ENCODE results near the gene SEC16B.

SEC16B gene

DNA sequence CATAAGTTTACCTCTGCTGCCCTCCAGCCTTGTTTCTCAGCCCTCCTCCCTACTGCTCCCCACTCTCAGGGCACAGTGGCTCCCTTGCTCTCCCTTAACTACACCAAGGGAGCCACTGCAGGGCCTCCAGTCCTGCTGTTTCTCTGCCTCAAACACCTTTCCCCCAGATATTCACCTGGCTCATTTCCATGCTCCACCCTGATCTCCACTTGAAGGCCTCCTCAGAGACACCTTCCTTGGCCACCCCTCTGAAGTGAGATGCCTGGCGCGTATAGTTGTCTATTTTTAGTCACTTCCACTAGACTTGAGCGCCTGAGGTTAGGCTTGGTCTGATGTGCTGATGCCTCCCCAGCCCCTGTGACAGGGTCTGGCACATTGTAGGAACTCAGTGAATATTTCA, 34.9 kb downstream of the SEC16B start:
- no peak for TF ChIP-seq FOXM1 (IDR thresholded peaks at IDR 0.05; ENCODE audit: borderline replicate concordance, low read depth)
- no peak for TF ChIP-seq RAD21 (IDR thresholded peaks at IDR 0.05; ENCODE audit: low read depth)
- TF ChIP-seq TEAD4 (IDR thresholded peaks at IDR 0.05), result no peak
- TF ChIP-seq YY1 (IDR thresholded peaks at IDR 0.05; ENCODE audit: low read depth), result no peak
- TF ChIP-seq MAX (IDR thresholded peaks at IDR 0.05), result no peak
- no peak for TF ChIP-seq TAF1 (IDR thresholded peaks at IDR 0.05; ENCODE audit: low read depth)
- no peak for TF ChIP-seq EP300 (IDR thresholded peaks at IDR 0.05; ENCODE audit: borderline replicate concordance)

DNA sequence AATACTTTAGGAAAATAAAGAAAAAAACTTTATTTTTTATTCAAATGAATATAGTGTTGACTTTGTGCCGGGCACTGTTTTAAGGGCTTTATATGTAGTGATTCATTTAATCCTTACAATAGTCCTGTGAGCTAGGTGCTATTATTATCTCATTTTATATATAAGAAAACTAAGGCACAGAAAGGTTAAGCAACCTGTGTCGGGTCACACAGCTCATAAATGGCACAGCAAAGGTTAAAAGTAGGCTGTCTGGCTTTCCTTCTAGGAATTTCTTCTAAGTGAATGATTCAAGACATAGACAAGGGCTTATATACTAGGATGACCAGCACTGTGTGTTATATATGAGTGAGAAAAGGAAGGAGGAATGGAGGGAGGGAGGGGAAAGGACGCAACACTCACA, 35.4 kb downstream of the SEC16B start:
- TF ChIP-seq, protein P1, sequence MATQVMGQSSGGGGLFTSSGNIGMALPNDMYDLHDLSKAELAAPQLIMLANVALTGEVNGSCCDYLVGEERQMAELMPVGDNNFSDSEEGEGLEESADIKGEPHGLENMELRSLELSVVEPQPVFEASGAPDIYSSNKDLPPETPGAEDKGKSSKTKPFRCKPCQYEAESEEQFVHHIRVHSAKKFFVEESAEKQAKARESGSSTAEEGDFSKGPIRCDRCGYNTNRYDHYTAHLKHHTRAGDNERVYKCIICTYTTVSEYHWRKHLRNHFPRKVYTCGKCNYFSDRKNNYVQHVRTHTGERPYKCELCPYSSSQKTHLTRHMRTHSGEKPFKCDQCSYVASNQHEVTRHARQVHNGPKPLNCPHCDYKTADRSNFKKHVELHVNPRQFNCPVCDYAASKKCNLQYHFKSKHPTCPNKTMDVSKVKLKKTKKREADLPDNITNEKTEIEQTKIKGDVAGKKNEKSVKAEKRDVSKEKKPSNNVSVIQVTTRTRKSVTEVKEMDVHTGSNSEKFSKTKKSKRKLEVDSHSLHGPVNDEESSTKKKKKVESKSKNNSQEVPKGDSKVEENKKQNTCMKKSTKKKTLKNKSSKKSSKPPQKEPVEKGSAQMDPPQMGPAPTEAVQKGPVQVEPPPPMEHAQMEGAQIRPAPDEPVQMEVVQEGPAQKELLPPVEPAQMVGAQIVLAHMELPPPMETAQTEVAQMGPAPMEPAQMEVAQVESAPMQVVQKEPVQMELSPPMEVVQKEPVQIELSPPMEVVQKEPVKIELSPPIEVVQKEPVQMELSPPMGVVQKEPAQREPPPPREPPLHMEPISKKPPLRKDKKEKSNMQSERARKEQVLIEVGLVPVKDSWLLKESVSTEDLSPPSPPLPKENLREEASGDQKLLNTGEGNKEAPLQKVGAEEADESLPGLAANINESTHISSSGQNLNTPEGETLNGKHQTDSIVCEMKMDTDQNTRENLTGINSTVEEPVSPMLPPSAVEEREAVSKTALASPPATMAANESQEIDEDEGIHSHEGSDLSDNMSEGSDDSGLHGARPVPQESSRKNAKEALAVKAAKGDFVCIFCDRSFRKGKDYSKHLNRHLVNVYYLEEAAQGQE (IDR thresholded peaks at IDR 0.05; ENCODE audit: low read depth), result no peak
- no peak for TF ChIP-seq FOXM1 (IDR thresholded peaks at IDR 0.05; ENCODE audit: borderline replicate concordance, low read depth)
- no peak for TF ChIP-seq MAX (IDR thresholded peaks at IDR 0.05)
- no peak for TF ChIP-seq TCF12 (IDR thresholded peaks at IDR 0.05; ENCODE audit: low read depth)
- TF ChIP-seq NFIC (IDR thresholded peaks at IDR 0.05), result no peak
- no peak for TF ChIP-seq YY1 (IDR thresholded peaks at IDR 0.05; ENCODE audit: low read depth)
- TF ChIP-seq ZBTB7A (IDR thresholded peaks at IDR 0.05; ENCODE audit: low read depth), result no peak
- TF ChIP-seq TEAD4 (IDR thresholded peaks at IDR 0.05), result no peak
- no peak for TF ChIP-seq EGR1 (IDR thresholded peaks at IDR 0.05)
- TF ChIP-seq CEBPB (IDR thresholded peaks at IDR 0.05), result no peak
- no peak for TF ChIP-seq TAF1 (IDR thresholded peaks at IDR 0.05; ENCODE audit: low read depth)
- no peak for TF ChIP-seq USF1 (IDR thresholded peaks at IDR 0.05)
- TF ChIP-seq RAD21 (IDR thresholded peaks at IDR 0.05; ENCODE audit: low read depth), result no peak
- no peak for TF ChIP-seq EP300 (IDR thresholded peaks at IDR 0.05; ENCODE audit: borderline replicate concordance)

DNA sequence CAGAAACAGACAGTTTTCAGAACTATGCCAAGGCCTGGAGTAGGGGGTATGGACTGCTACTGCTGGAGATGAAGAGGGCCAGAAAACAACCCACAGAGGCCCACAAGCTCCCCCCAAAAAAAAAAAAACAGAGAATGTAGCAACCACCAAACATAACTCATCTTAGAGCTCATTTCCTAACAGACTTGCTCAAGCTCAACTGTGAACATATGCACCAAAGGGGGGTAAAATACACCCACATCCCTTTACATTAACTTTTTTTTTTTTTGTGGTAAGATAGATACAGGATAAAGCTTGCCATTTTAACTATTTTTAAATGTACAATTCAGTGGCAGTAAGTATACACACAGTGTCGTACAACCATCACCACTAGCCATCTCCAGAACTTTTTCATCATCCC, 36.0 kb downstream of the SEC16B start:
- TF ChIP-seq ZBTB7A (IDR thresholded peaks at IDR 0.05; ENCODE audit: low read depth), result no peak

GRCh38 chr1:177932123-177932522, 37.7 kb downstream of the SEC16B start:
- TF ChIP-seq USF1 (IDR thresholded peaks at IDR 0.05), result no peak
- TF ChIP-seq EGR1 (IDR thresholded peaks at IDR 0.05), result no peak
- TF ChIP-seq RAD21 (IDR thresholded peaks at IDR 0.05; ENCODE audit: low read depth), result no peak
- no peak for TF ChIP-seq FOXM1 (IDR thresholded peaks at IDR 0.05; ENCODE audit: borderline replicate concordance, low read depth)
- no peak for TF ChIP-seq TCF12 (IDR thresholded peaks at IDR 0.05; ENCODE audit: low read depth)
- TF ChIP-seq NFIC (IDR thresholded peaks at IDR 0.05), result no peak
- no peak for TF ChIP-seq YY1 (IDR thresholded peaks at IDR 0.05; ENCODE audit: low read depth)
- TF ChIP-seq CREB1 (IDR thresholded peaks at IDR 0.05; ENCODE audit: low read depth), result no peak
- TF ChIP-seq TAF1 (IDR thresholded peaks at IDR 0.05; ENCODE audit: low read depth), result no peak
- TF ChIP-seq ZBTB7A (IDR thresholded peaks at IDR 0.05; ENCODE audit: low read depth), result no peak
- TF ChIP-seq CEBPB (IDR thresholded peaks at IDR 0.05), result no peak
- TF ChIP-seq, protein P1 (IDR thresholded peaks at IDR 0.05; ENCODE audit: low read depth), result no peak
- TF ChIP-seq EP300 (IDR thresholded peaks at IDR 0.05; ENCODE audit: borderline replicate concordance), result no peak
- TF ChIP-seq TEAD4 (IDR thresholded peaks at IDR 0.05), result no peak
- TF ChIP-seq MAX (IDR thresholded peaks at IDR 0.05), result no peak

- TF ChIP-seq FOXM1 (IDR thresholded peaks at IDR 0.05; ENCODE audit: borderline replicate concordance, low read depth) (no peak), TAF1 (IDR thresholded peaks at IDR 0.05; ENCODE audit: low read depth) (no peak), MAX (IDR thresholded peaks at IDR 0.05) (no peak), TCF12 (IDR thresholded peaks at IDR 0.05; ENCODE audit: low read depth) (no peak)
Measured at GRCh38 chr1:177928952-177929351, 40.9 kb downstream of the SEC16B start.

GRCh38 chr1:177928194-177928593, 41.7 kb downstream of the SEC16B start:
- TF ChIP-seq EP300 (IDR thresholded peaks at IDR 0.05; ENCODE audit: borderline replicate concordance) (no peak), MAX (IDR thresholded peaks at IDR 0.05) (no peak), CREB1 (IDR thresholded peaks at IDR 0.05; ENCODE audit: low read depth) (no peak), TEAD4 (IDR thresholded peaks at IDR 0.05) (no peak), ZBTB7A (IDR thresholded peaks at IDR 0.05; ENCODE audit: low read depth) (no peak)

Measured in Ishikawa (cell line).